Measurements from ENCODE around the gene NDNF. TPM values are rescaled to one million over a fixed set of nuclear protein-coding genes. Genes with fewer than 3 reads are reported as not detected.

The NDNF gene
- polyA plus RNA-seq, 1 of the 3 experiments (the other 2 are of a cell fraction), result not detected

DNA sequence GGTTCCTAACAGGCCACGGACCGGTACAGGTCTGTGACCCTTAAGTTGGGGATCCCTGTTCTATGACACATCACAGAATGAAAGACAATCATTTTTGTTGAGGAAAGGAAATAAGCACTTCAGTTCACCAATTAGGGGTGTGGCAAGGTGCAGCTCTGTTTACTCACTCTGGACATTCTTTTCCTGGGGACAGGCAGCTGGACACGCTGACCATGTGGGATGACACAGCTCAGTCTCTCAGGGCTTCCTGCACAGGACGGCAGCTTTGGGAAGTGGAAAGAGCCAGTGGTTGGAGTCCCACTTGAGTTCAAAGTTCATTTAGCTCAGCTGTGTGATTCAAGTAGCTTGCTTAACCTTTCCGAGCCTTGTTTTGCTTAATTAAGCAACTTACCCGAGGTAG lies 55.7 kb downstream of the NDNF start:
- H4K20me1 ChIP-seq (ENCODE audit: insufficient read depth), result no peaks in the 10 kb centered on the region

GRCh38 chr4:121015421-121015820 lies 56.9 kb downstream of the NDNF start:
- H2AFZ ChIP-seq (ENCODE audit: low read depth), result no peak overlapping the region
- H3K27ac ChIP-seq (ENCODE audit: low read depth in 2 of 2, low read length in 1 of 2), result no peak overlapping the region
- WGBS (ENCODE audit: low lambda C conversion rate), result 0% methylated on average over 1 of the region's 1 CpG
- no peaks in the 10 kb centered on the region for H3K4me1 ChIP-seq (ENCODE audit: control insufficient read depth in 1 of 2, insufficient read depth in 2 of 2, low read depth in 1 of 2, low read length in 1 of 2)
- ChIA-PET POLR2A (no interaction called here), CTCF (no interaction called here)
- no peaks in the 10 kb centered on the region for H3K27me3 ChIP-seq (ENCODE audit: insufficient read depth)
- DNase-seq, result no peak
- no peaks in the 10 kb centered on the region for H3K79me2 ChIP-seq (ENCODE audit: insufficient read depth)
- H3K4me2 ChIP-seq, result no peak overlapping the region
- no peaks in the 10 kb centered on the region for H3F3A ChIP-seq (replicated peaks; ENCODE audit: insufficient read depth)
- no peaks in the 10 kb centered on the region for H4K20me1 ChIP-seq (ENCODE audit: insufficient read depth)
- H3K36me3 ChIP-seq (replicated peaks in 1 of 2; ENCODE audit: control insufficient read depth in 1 of 2, insufficient read depth in 2 of 2, low read length in 1 of 2), result no peaks in the 10 kb centered on the region
- no peaks in the 10 kb centered on the region for H3K9me3 ChIP-seq
- H3K9me2 ChIP-seq, result no peaks in the 10 kb centered on the region
- TF ChIP-seq MXI1 (IDR thresholded peaks at IDR 0.05; ENCODE audit: low read depth, low read length) (no peak), NRF1 (IDR thresholded peaks at IDR 0.05; ENCODE audit: low read depth, low read length) (no peak), JUND (IDR thresholded peaks at IDR 0.05) (no peak), GABPA (IDR thresholded peaks at IDR 0.05; ENCODE audit: low read depth) (no peak), GATA2 (CRISPR knock-in tag; IDR thresholded peaks at IDR 0.05) (no peak), FOXJ3 (CRISPR knock-in tag; IDR thresholded peaks at IDR 0.05) (no peak), MAX (IDR thresholded peaks at IDR 0.05; ENCODE audit: low read depth) (no peak), FOSL2 (IDR thresholded peaks at IDR 0.05; ENCODE audit: borderline replicate concordance, low read depth) (no peak), RXRA (IDR thresholded peaks at IDR 0.05; ENCODE audit: borderline replicate concordance, low read depth) (no peak), PBX3 (IDR thresholded peaks at IDR 0.05) (no peak), NFIC (IDR thresholded peaks at IDR 0.05; ENCODE audit: borderline replicate concordance) (no peak), MEF2A (IDR thresholded peaks at IDR 0.05; ENCODE audit: borderline replicate concordance, low read depth) (no peak)
- TF ChIP-seq, protein P1, sequence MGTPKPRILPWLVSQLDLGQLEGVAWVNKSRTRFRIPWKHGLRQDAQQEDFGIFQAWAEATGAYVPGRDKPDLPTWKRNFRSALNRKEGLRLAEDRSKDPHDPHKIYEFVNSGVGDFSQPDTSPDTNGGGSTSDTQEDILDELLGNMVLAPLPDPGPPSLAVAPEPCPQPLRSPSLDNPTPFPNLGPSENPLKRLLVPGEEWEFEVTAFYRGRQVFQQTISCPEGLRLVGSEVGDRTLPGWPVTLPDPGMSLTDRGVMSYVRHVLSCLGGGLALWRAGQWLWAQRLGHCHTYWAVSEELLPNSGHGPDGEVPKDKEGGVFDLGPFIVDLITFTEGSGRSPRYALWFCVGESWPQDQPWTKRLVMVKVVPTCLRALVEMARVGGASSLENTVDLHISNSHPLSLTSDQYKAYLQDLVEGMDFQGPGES (IDR thresholded peaks at IDR 0.05; ENCODE audit: low read depth, low read length), result no peak
- no peak overlapping the region for H3K9ac ChIP-seq
- no peak overlapping the region for H3K4me3 ChIP-seq (ENCODE audit: low read depth in 2 of 2, low read length in 1 of 2)

More for the DNA sequence above, 55.7 kb downstream of the NDNF start:
- Histone ChIP-seq H2AFZ (ENCODE audit: low read depth) (no peak overlapping the region), H3K4me2 (no peak overlapping the region), H3K9ac (no peak overlapping the region), H3K79me2 (ENCODE audit: insufficient read depth) (no peaks in the 10 kb centered on the region), H3K36me3 (replicated peaks in 1 of 2; ENCODE audit: control insufficient read depth in 1 of 2, insufficient read depth in 2 of 2, low read length in 1 of 2) (no peaks in the 10 kb centered on the region), H3K4me1 (ENCODE audit: control insufficient read depth in 1 of 2, insufficient read depth in 2 of 2, low read depth in 1 of 2, low read length in 1 of 2) (no peaks in the 10 kb centered on the region), H3K9me3 (no peaks in the 10 kb centered on the region), H3K9me2 (no peaks in the 10 kb centered on the region), H3F3A (replicated peaks; ENCODE audit: insufficient read depth) (no peaks in the 10 kb centered on the region), H3K27me3 (ENCODE audit: insufficient read depth) (no peaks in the 10 kb centered on the region), H3K27ac (ENCODE audit: low read depth in 2 of 2, low read length in 1 of 2) (no peak overlapping the region), H3K4me3 (ENCODE audit: low read depth in 2 of 2, low read length in 1 of 2) (no peak overlapping the region)
- DNase-seq, result no peak
- 59% methylated on average over 6 of the region's 6 CpGs for WGBS (ENCODE audit: low lambda C conversion rate)
- TF ChIP-seq MAX (IDR thresholded peaks at IDR 0.05; ENCODE audit: low read depth) (no peak), USF2 (IDR thresholded peaks at IDR 0.05; ENCODE audit: borderline replicate concordance, low read depth, low read length) (no peak), RFX5 (IDR thresholded peaks at IDR 0.05; ENCODE audit: low read length) (no peak)
- POLR2A ChIA-PET, result no interaction called here
- CTCF ChIA-PET, result no interaction called here
